Stimulated activated CD4-positive, alpha-beta T cell treated with anti-CD3 and anti-CD28 coated beads, Interleukin-1b, Interleukin-23, amount 100 ng/mL, for 48 hours (primary cell): ENCODE data around the gene HOTAIR.
A peak's percentile ranks its signal among the peaks of the same experiment; 100 is the strongest.

Experiments used
- DNase-seq: peaks from one replicate; pipeline ENCODE4 v3.0.0-alpha.2; 2020

HOTAIR gene

DNA sequence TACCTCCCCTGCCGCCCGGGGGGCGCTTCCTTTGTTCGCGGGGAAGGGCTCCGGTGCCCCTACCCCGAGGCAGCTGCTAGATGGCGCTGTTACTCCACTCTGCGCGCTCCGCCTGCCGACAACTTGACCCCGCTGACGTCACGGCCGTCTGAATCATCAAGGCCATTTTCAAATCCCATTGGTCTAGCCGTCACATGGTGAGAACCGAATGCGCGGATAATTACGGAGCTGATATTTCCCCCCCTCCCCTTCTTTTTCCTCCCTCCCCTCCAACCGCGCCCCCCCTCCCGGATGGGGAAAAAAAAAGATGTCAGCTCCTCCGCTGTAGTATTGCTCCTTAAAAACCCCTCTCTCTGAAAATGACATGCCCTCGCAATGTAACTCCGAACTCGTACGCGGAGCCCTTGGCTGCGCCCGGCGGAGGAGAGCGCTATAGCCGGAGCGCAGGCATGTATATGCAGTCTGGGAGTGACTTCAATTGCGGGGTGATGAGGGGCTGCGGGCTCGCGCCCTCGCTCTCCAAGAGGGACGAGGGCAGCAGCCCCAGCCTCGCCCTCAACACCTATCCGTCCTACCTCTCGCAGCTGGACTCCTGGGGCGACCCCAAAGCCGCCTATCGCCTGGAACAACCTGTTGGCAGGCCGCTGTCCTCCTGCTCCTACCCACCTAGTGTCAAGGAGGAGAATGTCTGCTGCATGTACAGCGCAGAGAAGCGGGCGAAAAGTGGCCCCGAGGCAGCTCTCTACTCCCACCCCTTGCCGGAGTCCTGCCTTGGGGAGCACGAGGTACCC is 10.3 kb upstream of the HOTAIR start, which contains the start of gene HOXC10:
TSS of gene HOXC10 (plus strand) at position 246 of the 791 bp plus-strand sequence. CDS start at position 360, 114 bp downstream.
- peak; percentile 91 for DNase-seq

DNA sequence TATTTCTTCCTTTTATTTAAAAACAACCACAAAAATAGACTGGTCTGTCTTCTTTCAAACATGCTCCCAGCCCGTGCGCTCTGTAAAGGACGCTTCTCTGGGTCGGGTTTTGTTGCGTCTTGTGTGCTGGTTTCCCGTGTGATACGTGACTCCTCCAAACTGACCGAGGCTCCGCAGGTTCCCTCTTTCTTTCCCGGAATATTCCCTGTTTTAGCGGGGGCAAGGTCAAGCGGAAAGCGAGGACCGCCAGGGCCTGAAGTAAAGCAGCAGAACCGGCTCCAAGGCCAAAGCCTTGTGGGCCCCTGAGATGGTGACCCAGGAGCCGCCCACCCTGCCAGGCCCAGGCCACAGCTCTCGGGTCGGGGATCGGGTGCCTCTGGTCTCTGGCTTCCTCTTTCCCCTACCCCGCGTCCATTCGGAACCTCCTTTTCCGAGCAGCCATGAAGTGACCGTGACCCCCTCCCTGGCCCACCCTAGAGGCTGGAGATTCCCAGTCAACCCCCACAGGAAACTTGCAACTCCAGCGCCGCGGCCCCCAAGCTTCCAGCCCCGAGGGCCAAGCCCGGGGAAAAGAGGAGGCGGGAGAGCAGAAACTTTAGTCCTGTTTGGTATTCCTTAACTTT is 9.3 kb upstream of the HOTAIR start:
- DNase-seq, result no peak

DNA sequence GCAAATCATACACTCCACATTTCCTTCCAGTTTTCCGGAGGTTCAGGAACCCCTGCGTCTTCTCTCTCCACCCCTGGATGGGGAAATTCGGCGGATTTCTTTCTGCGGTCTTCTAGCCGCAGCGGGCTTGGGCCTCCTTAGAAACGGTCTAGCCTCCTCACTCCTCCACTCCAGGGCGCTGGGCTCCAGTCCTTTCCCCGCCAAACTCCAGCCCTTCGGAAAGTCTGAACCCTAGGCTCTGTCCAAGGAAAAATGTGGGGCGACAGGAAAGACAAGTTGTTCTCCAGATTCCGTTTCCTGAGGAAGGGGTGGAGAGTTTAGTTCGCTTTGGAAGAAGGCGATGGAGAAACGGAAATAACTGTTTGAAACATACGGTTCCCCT is 8.8 kb upstream of the HOTAIR start:
- DNase-seq, result no peak

DNA sequence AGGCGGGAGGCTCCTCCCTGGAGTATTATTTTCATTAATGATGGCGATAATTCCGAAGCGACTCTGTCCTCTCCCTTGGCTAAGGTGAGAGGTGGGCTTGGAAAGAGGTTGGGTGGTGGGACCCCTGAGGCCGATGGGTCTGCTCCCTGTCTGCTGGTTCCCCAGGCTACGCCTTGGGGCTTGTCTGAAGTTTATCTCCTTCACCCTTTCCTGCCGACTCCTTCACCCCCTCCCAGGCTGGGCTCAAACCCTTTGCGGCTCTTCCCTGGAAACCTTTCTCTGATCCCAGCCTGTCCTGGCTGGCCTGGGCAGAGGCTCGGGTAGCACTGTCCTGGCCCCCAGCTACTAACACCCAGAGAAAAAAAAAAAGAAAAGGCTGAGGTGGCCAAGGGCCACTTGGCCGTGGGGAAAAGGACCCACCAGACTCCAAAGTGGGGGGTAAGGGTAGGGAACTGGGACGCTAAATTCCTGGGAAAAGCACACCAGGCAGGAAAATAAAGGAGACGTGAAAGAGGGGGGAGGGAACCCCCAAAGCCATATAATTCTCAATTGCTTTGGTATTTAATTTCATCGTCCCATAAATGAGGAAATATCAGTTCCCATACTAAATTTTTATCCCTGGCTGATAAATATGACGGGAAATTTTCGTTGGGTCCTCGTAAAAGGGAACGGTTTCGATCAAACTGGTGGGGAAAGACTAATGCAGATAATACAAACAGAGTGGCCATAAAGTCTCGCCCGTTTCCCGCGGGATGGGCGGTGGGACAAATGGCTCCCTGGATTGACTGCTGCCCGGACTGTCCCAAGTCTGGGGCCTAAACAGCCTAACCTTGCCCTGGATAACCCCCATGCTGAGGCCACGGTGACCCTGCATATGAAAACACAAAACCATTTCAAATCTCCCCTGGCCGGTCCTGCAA is 8.2 kb upstream of the HOTAIR start:
- DNase-seq, result no peak

DNA sequence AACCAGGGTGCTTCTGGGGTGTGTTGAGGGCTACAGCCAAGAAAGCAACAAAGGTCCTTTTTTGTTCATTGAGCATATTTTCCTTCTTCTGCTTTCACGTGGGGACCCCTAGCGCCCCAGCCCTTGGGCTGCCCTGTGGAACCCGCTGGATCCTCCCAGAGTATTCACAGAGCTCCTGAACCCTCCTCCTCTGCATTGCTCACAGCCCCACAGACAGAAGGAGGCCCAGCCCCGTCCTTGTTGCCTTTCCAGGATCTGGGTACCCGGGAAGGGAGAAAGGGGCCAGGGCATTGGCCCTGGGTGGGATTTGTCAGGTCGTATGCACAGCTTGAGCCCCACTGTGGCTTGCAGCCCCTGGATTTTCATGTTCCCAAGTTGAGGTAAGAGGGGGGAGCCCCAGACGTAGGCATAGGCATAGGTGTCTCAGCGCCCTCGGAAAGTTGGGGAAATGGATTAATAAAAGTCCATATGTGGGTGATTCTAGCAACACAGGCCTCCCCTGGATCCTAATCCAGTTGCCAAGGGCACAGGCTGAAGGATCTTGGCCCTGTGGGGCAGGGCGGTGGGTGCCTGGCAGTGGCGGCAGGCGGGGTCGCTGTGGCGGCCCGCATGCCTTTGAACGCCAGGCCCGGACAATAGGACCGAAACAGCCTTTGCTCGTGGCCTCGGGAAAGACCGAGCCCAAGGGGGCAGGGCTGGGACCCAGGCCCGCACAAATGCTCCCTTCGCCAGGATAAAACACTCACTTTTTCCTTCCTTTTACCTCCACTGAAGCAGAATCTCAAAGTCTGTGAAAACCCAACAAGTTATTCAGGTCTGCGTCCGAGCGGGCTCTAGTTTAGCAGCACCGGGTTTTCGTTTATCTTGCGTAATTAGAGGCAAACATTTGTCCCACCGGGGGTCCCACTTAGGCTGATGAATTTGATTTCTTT is 7.1 kb upstream of the HOTAIR start:
- no peak for DNase-seq

DNA sequence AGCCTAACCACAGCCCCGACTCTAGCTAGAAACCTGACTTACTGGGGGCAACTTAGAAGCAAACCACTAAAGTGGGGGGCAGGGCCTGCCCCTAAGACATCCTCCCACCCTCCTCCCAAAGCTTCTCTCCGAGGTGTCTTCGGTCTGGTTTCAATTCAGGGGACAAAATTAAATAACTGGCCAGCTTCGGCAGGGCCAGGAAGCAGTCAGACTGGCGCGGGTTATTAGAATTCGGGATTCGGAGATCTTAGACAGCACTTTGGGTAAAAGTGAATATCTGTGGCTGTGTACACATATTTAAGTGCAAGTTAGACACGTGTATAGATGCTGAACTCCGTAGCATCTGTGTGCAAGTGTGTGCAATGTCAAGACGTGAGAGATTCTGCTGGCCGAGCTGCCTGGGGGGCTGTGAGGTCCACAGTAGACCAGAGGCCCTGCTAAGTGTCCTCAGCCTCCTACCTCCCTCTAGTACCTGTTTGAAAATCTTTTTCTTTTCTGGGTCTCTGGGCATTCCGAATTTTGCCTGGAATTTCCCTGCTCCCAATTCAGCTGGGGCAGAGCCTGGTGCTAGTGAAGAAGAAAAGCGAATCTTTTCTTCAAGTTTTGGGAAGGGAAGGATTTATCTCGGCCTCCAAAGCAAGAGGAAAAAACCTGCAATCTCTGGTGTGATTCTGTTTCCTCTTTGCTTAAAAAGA is 6.2 kb upstream of the HOTAIR start:
- DNase-seq, result no peak

DNA sequence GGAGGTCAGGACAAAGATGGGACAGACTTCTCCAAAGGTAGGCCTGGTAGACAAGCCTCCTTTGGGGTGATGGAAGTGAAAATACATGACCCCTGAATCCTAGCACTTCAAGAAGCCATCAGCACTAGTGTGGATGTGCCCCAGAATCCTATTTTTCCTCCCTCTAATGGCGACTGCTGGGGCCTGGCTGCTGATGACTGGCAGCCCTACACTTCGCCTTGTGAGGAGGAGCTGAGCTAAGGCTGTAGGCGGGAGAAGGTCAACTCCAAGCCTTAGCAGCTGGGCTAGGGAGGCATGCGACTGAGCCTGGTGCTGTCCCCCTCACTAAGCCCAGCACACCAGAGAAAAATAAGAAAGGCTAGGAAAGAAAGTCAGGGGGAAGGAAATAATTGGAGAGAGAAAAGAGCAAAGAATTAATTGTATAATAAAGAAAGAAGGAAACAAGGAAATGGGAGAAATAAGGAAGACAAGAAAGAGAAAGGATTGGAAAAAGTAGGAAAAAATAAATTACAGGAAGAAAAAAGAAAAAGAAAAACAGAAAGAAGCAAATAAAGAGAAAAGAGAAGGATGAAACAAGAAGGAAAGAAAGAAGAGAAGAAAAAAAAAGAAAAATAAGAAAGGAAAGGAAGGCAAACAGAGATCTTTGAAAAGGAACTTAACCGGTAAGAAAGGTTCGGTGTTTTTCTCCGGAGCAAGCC is 5.5 kb upstream of the HOTAIR start:
- no peak for DNase-seq

DNA sequence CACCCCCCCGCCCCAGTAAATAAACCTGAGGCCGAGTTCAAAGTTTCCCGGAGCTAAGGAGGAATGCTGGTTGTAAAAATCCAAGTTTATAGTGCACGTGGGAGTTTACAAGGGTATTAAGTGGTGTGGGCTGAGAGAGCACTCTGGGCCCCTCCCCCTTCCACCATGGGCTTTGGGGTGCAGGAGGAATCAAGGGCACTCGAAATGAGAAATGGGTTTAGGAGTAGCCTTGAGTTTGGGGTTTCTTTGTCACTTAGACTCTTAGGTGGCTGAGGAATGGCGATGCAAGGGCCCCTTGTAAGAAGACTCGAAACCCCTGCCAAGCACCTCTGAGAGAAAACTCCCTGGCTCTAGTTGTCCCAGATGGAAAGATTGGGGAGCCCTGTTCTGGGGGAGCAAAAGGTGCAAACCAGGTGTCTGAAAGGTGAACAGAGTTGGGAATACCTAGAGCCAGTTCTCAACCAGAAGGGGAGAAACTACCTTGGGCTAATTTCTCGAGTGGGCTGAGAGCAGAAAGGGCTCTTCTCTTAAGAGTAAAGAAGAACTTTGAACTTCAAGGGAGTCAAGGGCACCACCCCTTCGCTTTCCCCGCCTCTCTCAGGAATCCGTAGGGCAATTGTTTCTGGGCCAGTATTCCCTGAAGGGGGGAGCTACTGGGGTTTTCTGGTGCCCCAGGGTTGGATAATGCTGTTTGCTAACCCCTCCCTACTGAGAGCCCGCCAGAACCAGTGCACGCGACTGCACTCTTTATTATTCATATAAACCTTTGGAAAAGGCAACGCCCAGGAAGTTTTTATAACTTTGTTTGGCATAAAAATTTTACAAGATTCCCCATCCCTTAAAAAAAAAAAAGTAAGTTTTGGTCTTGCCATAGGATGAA is 4.0 kb upstream of the HOTAIR start:
- DNase-seq, result no peak

DNA sequence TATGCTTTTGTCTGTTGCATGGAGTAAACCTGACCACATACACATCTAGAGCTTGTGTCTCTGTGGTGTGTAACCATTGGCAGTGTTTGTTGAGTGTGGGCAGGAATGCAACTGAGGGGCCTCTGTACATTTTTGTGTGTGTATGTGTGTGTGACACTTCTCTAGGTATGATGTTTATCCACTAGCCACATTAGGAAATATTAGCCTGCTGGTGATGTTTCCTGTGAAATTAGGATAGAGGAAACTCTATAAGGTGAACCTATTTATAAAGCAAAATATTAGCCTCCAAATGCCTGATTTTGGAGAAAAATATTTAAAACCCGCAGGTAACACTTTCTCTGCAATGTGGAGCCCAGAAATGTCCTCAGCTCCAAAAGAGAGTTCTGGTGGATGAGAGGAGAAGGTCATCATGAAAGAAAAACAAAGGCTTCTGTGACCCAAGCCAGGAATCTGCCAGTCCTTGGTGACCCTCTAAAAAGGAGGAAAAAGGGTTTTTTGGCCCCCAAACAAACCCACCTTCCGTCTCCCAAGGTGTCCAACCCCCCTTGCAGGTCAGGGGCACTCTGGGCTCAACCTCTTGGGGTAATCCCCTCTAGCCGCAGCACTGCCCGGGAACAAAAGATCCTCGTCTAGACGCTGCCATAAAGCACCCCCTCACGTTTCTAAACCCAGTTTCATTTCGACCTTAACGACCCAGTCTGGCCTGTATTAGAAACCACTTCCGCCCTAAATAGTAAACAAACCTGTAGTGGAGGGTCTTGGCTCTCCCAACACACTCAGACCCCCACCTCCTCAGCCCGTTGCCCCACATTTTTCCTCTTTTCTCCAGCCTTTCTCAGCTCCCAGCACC is 3.1 kb upstream of the HOTAIR start:
- DNase-seq, result no peak

DNA sequence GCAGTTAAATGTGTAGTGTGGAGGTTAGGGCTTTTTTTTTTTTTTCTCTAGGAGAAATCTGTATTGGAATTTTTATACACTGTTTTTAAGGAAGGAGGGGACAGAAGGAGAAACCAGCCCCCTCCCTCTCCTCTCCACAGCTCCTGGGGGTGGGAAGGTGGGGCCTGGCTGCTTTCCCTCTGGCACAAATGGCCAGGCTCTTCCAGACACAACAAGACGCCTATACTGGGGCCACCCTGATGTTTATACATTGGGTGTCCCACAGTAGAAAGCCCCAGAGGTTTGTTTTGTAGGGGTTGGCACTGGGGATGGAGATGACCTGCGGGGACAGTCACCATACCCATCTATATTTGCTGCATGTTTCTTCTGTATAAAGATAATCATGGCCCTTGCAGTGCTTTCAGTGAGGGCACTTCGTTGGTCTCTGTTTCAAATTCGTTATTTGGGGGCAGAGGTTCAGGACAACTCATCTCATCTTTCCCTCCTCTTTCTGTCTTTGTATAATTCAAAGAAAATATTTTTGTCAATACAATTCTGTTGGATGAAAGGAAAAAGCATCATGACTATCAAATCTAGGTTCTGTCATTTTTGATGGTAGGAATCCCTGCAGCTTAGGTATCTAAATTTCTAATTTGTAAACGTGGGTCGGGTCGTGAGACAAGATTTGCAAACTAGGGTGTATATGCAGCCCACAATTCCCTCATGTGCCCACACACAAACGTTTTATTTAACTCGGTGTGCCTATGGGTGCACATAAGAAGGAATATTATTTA is 2.3 kb upstream of the HOTAIR start:
- no peak for DNase-seq

DNA sequence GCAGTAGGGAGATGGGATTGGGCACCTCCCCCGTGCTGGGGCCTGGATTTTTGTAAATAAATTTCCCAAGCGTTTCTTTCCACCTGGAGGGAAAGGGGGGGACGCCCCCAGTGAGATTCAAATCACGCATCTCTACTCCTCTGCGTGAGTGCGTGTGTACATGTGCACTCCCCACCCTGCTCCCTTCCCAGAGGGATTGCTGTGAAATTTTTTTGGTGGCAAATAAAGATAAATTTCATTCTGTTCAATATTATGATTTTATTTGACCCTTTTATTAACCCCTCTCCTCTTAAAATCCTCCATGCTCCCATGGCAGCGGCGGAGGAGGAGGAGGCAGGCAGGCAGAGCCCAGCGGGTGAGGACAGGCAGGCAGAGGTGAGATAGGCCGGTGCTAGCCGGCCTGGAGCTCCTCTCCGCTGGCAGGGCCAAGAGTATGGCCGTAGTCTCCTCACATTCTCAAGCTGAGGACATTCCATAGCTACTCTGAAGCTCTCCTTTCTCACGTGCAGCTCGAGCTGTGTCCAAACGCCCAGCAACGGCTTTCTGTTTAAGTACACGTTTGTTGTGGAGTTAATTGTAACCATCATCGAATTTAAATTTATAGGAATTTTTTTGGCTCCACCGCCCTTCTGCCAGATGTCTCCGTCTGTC is 1.5 kb upstream of the HOTAIR start:
- DNase-seq, result no peak

DNA sequence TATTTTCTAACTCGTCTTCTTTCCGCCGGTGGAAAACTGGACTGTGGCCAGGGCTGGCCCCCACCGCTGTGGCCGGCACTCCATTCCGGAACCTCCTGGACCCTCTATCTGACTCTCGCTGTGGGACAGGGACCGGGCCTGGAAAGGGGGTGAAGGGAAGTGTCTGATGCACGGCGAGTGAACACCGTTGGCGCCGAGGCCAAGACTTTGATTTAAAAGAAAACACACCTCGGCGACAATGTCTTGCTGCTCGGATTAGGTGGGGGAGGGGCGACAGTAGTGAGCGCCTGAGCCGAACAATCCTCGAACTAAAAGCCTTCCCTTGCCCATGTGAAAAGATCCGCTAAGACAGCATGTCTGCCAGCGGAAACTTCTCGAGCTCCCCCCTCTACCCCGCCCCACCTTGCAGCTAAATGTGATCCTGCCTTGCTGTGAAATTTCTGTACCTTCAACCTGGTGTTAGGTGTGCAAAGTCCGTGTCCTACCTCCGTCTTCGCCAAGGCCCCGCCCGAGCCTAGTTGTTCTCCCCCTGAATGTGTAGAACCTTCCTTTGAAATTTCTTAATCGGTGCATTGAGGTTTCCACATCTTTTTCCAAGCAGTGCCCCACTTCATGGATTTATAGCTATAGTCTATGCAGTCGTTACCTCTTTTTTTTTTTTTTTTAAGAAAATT is 862 bp upstream of the HOTAIR start:
- no peak for DNase-seq

DNA sequence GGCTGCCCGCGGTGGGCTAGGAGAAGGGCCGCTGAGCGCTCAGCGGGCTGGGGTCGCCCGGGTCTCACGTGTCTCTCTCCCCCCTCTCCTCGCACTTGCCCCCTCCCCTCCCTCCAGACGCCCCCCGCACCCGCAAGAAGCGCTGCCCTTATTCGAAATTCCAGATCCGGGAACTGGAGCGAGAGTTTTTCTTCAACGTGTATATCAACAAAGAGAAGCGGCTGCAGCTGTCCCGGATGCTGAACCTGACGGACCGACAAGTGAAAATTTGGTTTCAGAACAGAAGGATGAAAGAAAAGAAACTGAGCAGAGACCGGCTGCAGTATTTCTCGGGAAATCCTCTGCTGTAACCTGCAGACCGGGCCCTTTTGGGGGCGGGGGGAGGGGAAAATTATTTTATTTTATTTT is 314 bp upstream of the HOTAIR start:
- no peak for DNase-seq

DNA sequence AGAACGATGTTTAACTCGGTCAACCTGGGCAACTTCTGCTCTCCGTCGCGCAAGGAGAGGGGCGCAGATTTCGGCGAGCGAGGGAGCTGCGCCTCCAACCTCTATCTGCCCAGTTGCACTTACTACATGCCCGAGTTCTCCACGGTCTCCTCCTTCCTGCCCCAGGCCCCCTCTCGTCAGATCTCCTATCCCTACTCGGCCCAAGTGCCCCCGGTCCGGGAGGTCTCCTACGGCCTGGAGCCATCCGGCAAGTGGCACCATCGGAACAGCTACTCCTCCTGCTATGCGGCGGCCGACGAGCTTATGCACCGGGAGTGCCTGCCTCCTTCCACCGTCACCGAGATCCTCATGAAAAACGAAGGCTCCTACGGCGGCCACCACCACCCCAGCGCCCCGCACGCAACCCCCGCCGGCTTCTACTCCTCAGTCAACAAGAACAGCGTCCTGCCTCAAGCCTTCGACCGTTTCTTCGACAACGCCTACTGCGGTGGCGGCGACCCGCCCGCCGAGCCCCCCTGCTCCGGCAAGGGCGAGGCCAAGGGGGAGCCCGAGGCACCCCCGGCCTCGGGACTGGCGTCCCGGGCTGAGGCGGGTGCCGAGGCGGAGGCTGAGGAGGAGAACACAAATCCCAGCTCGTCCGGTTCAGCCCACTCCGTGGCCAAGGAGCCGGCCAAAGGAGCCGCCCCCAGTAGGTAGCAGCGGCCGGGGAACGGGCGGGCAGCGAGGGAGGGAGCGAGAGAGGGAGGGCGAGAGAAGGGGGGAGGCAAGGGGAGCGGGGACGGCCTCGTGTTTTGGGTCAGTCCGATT is 1.3 kb downstream of the HOTAIR start:
- DNase-seq, result no peak

DNA sequence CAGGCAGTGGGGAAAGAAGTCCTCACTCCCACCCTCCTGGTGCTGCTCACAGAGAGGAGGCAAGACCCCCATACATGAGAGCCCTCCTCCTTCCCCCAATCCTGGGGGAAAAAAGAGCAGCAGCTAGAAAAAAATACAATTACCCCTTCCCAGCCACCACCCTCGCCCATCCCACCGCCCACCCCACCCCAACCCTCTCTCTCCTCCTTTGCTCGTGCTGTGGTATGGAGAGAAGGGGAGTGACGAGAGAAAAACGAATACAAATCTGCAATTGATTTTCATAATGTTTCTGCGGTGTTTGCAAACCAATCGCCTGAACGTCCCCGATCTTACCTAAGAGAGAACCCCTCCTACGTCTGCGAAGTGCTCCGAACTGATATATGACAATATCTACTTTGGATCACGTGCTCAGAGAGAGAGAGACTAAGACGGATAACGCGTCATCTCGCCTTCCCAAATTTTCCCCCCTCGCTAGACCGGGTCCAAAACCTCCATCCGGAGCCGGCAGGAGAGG is 2.0 kb downstream of the HOTAIR start, which contains the start of gene HOXC11:
TSS of gene HOXC11 (plus strand) at position 405 of the 514 bp plus-strand sequence. CDS start 116 bp downstream, outside the sequence.
- no peak for DNase-seq
